Measurements from ENCODE around the gene EPYC. TPM values are rescaled to one million over a fixed set of nuclear protein-coding genes. Genes with fewer than 3 reads are reported as not detected.
"Not testable (repeated sequence)": the region's sequence is repeated elsewhere in the genome, so short reads cannot be mapped to it uniquely, and the experiment has no call there.

Gene EPYC
- total and polyA plus RNA-seq, 7 donors = not detected

- intact Hi-C loops (cut with DNase I) = no loop called here
- H3K27me3 ChIP-seq (ENCODE audit: insufficient read depth in 3 of 3, low read length in 2 of 3) = no peaks in the 10 kb centered on the region
- peaks cover 5% of the 10 kb centered on the region for H3K9me3 ChIP-seq
- H3K4me1 ChIP-seq = no peaks in the 10 kb centered on the region
- no peak for DNase-seq
- no peak for ATAC-seq
- H3K36me3 ChIP-seq (ENCODE audit: insufficient read depth in 1 of 2, low read depth in 1 of 2) = no peaks in the 10 kb centered on the region
- no peak overlapping the region for H3K27ac ChIP-seq
- 54 to 58% (median 57%) methylated on average over 3 of the region's 3 CpGs for WGBS, 3 donors
- H3K4me3 ChIP-seq = no peak overlapping the region
- TF ChIP-seq CTCF (IDR thresholded peaks at IDR 0.05) = no peak
These were observed 14.2 kb downstream of the EPYC start for GRCh38 chr12:90990611-90991010.

GRCh38 chr12:90989686-90990111 lies 15.1 kb downstream of the EPYC start:
- Histone ChIP-seq H3K27me3 (ENCODE audit: insufficient read depth in 3 of 3, low read length in 2 of 3) (no peaks in the 10 kb centered on the region), H3K36me3 (ENCODE audit: insufficient read depth in 1 of 2, low read depth in 1 of 2) (no peaks in the 10 kb centered on the region), H3K9me3 (peaks cover 5% of the 10 kb centered on the region), H3K4me1 (no peaks in the 10 kb centered on the region), H3K27ac (no peak overlapping the region), H3K4me3 (no peak overlapping the region)
- WGBS, 3 donors = 58 to 66% (median 61%) methylated on average over 1 of the region's 1 CpG
- intact Hi-C loops (cut with DNase I) = loop anchor here in 1 of 2 donors (5.0 kb wide), 1 partner anchor 358 kb away; no protein-coding TSS in a partner anchor
- no peak for TF ChIP-seq CTCF (IDR thresholded peaks at IDR 0.05)
- no peak for DNase-seq
- ATAC-seq = no peak

- Histone ChIP-seq H3K9me3 (peaks cover 5% of the 10 kb centered on the region), H3K4me3 (no peak overlapping the region), H3K27me3 (ENCODE audit: insufficient read depth in 3 of 3, low read length in 2 of 3) (no peaks in the 10 kb centered on the region), H3K4me1 (no peaks in the 10 kb centered on the region), H3K27ac (no peak overlapping the region), H3K36me3 (ENCODE audit: insufficient read depth in 1 of 2, low read depth in 1 of 2) (no peaks in the 10 kb centered on the region)
- no peak for DNase-seq
- 96 to 97% (median 97%) methylated on average over 1 of the region's 1 CpG for WGBS, 3 donors
- intact Hi-C loops (cut with DNase I) = loop anchor here in 1 of 2 donors (5.0 kb wide), 1 partner anchor 360 kb away; no protein-coding TSS in a partner anchor
- no peak for TF ChIP-seq CTCF (IDR thresholded peaks at IDR 0.05)
- no peak for ATAC-seq
These were observed 17.3 kb downstream of the EPYC start for GRCh38 chr12:90987520-90987919.

GRCh38 chr12:90987101-90987500 lies 17.7 kb downstream of the EPYC start:
- ATAC-seq (no peak), DNase-seq (no peak)
- 95 to 97% (median 97%) methylated on average over 1 of the region's 1 CpG for WGBS, 3 donors
- Histone ChIP-seq H3K27me3 (ENCODE audit: insufficient read depth in 3 of 3, low read length in 2 of 3) (no peaks in the 10 kb centered on the region), H3K36me3 (ENCODE audit: insufficient read depth in 1 of 2, low read depth in 1 of 2) (no peaks in the 10 kb centered on the region), H3K4me1 (no peaks in the 10 kb centered on the region), H3K4me3 (no peak overlapping the region), H3K9me3 (peaks cover 5% of the 10 kb centered on the region), H3K27ac (no peak overlapping the region)
- TF ChIP-seq CTCF (IDR thresholded peaks at IDR 0.05) = no peak
- intact Hi-C loops (cut with DNase I) = loop anchor here in 1 of 2 donors (5.0 kb wide), 1 partner anchor 360 kb away; no protein-coding TSS in a partner anchor

GRCh38 chr12:90985331-90985730 lies 19.4 kb downstream of the EPYC start:
- not testable (repeated sequence) for ATAC-seq
- intact Hi-C loops (cut with DNase I) = loop anchor here in 1 of 2 donors (5.0 kb wide), 1 partner anchor 362 kb away; no protein-coding TSS in a partner anchor
- 85 to 92% (median 91%) methylated on average over 3 of the region's 3 CpGs for WGBS, 3 donors

More at GRCh38 chr12:90985331-90985730, 19.4 kb downstream of the EPYC start:
- H3K27me3 ChIP-seq (ENCODE audit: insufficient read depth in 3 of 3, low read length in 2 of 3); H3K4me1 ChIP-seq; DNase-seq; H3K36me3 ChIP-seq (ENCODE audit: insufficient read depth in 1 of 2, low read depth in 1 of 2); H3K9me3 ChIP-seq; H3K4me3 ChIP-seq; H3K27ac ChIP-seq: not testable (repeated sequence)
